NCI-H146 (cell line): ENCODE measurements around the gene NAT10.
"Not testable (repeated sequence)": the region's sequence is repeated elsewhere in the genome, so short reads cannot be mapped to it uniquely, and the experiment has no call there.

Source experiments
- DNase-seq: peaks from one replicate; lab custom pipeline; 2025; lab: John Stamatoyannopoulos, UW

Gene NAT10

GRCh38 chr11:34105079-34105956 is at the start of gene NAT10:
Gene NAT10 (plus strand): TSS chr11:34105629. CDS start chr11:34108226, 2,597 bp downstream.
- DNase-seq, result peak; percentile 97

- DNase-seq, result no peak
Measured at GRCh38 chr11:34056672-34057071, 48.8 kb upstream of the NAT10 start.

GRCh38 chr11:34063061-34063795 is 42.2 kb upstream of the NAT10 start:
- DNase-seq, result no peak

- no peak for DNase-seq
Measured at GRCh38 chr11:34064291-34064690, 41.1 kb upstream of the NAT10 start.

GRCh38 chr11:34065505-34066203 is 39.8 kb upstream of the NAT10 start:
- DNase-seq, result no peak

GRCh38 chr11:34066766-34067165 is 38.7 kb upstream of the NAT10 start:
- DNase-seq, result not testable (repeated sequence)

GRCh38 chr11:34067383-34068065 is 37.9 kb upstream of the NAT10 start:
- no peak for DNase-seq

- DNase-seq, result no peak
Measured at GRCh38 chr11:34068111-34068510, 37.3 kb upstream of the NAT10 start.

GRCh38 chr11:34071306-34071705 is 34.1 kb upstream of the NAT10 start:
- DNase-seq, result not testable (repeated sequence)

- no peak for DNase-seq
Measured at GRCh38 chr11:34072041-34072440, 33.4 kb upstream of the NAT10 start.

GRCh38 chr11:34072832-34073231 is 32.6 kb upstream of the NAT10 start:
- no peak for DNase-seq

GRCh38 chr11:34074391-34074790 is 31.0 kb upstream of the NAT10 start:
- no peak for DNase-seq

GRCh38 chr11:34075178-34075820 is 30.1 kb upstream of the NAT10 start:
- no peak for DNase-seq

GRCh38 chr11:34080609-34081008 is 24.8 kb upstream of the NAT10 start:
- DNase-seq, result no peak

GRCh38 chr11:34084637-34085036 is 20.8 kb upstream of the NAT10 start:
- DNase-seq, result no peak

- DNase-seq, result no peak
Measured at GRCh38 chr11:34086554-34087283, 18.7 kb upstream of the NAT10 start.

GRCh38 chr11:34091825-34092224 is 13.6 kb upstream of the NAT10 start:
- no peak for DNase-seq

- not testable (repeated sequence) for DNase-seq
Measured at GRCh38 chr11:34094900-34095299, 10.5 kb upstream of the NAT10 start.

GRCh38 chr11:34098813-34099212 is 6.6 kb upstream of the NAT10 start:
- DNase-seq, result no peak

- DNase-seq, result no peak
Measured at GRCh38 chr11:34104680-34105078, 750 bp upstream of the NAT10 start.
